Measurements from ENCODE around the gene ADAMTSL1.

The ADAMTSL1 gene

DNA sequence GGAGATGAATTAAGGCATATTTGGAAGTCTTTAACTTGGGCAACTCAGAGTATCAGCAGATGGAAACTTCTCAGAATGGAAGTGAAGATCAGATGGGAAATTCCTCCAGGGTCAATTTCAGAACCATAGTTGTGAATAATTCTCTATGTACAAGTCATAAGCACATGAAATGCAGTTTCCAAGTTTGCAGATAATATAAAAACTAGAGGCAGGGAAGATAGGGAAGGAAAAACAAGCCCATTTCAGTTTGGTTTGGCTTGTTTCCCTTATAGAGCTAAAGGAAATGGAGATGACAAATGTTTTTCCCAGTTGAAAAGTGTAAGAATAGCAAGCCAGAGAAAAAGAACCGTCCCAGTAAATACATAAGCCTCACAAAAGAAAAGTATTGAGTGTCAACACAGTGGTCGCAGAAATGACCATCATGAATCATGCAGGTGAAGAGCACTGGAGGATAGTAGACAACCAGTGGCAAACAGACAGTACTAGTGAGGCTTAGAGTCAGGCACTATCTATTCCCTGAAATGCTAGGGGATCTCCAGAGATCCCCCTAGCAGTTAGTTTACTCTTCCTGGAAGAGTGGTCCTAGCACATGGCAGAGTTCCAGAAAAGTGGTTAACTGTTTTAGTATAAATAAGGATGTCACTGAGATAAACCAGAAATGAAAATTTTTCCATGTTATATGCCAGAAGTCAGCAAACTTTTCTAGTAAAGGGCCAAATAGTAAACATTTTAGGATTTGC lies 313.1 kb downstream of the ADAMTSL1 start:
- H3K4me3 ChIP-seq (ENCODE audit: low read length): no peak overlapping the region
- TF ChIP-seq, protein P1, sequence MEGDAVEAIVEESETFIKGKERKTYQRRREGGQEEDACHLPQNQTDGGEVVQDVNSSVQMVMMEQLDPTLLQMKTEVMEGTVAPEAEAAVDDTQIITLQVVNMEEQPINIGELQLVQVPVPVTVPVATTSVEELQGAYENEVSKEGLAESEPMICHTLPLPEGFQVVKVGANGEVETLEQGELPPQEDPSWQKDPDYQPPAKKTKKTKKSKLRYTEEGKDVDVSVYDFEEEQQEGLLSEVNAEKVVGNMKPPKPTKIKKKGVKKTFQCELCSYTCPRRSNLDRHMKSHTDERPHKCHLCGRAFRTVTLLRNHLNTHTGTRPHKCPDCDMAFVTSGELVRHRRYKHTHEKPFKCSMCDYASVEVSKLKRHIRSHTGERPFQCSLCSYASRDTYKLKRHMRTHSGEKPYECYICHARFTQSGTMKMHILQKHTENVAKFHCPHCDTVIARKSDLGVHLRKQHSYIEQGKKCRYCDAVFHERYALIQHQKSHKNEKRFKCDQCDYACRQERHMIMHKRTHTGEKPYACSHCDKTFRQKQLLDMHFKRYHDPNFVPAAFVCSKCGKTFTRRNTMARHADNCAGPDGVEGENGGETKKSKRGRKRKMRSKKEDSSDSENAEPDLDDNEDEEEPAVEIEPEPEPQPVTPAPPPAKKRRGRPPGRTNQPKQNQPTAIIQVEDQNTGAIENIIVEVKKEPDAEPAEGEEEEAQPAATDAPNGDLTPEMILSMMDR (conservative IDR thresholded peaks at IDR 0.05; ENCODE audit: low read length): no peak
- peak; percentile 43 for DNase-seq (ENCODE audit: low read depth)

DNA sequence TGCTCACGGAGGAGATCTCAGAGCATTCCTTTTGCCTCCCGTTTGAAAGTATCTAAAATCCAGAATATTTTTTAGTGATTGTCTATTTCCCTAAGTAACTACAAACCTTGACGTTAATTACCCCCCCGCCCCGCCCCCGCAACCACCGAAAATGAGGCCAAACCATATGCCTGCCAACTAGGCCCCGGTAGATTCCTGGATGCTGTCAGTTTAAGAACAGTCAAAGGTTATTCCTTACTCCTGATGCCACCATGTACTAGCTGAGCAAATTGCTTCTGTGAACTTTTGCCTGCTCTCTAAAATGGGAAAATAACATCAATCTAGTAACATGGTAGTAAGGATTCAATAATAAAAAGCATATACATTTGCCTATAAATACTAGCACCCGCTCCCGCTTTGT lies 314.3 kb downstream of the ADAMTSL1 start:
- TF ChIP-seq, protein P1 (conservative IDR thresholded peaks at IDR 0.05; ENCODE audit: low read length): no peak
- no peak overlapping the region for H3K4me3 ChIP-seq (ENCODE audit: low read length)
- DNase-seq (ENCODE audit: low read depth): no peak

- TF ChIP-seq, protein P1 (conservative IDR thresholded peaks at IDR 0.05; ENCODE audit: low read length): 0 out of 2 replicates have a peak, but pooled peaks have one; percentile 8
- no peak for DNase-seq (ENCODE audit: low read depth)
- H3K4me3 ChIP-seq (ENCODE audit: low read length): no peak overlapping the region
These were observed 317.1 kb downstream of the ADAMTSL1 start for GRCh38 chr9:18791074-18791473.

DNA sequence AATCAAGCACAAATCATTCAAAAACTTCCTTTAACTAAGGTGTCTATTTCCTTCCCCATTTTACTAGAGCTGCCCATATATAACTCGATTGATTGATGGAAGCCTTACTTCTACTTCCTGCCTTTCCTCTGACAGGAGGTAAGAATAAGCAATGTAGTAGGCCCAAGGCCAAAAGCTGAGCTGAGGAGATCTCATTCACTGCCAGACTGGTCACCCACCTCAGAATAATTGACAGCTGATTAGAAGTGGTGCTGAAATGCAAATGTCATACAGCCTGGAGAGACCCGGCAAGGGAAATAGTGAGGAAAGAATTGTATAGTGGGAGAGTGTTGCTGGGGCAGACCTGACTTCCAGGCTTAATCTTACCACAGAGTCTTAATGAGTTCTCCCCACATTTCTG lies 319.2 kb downstream of the ADAMTSL1 start:
- no peak overlapping the region for H3K4me3 ChIP-seq (ENCODE audit: low read length)

DNA sequence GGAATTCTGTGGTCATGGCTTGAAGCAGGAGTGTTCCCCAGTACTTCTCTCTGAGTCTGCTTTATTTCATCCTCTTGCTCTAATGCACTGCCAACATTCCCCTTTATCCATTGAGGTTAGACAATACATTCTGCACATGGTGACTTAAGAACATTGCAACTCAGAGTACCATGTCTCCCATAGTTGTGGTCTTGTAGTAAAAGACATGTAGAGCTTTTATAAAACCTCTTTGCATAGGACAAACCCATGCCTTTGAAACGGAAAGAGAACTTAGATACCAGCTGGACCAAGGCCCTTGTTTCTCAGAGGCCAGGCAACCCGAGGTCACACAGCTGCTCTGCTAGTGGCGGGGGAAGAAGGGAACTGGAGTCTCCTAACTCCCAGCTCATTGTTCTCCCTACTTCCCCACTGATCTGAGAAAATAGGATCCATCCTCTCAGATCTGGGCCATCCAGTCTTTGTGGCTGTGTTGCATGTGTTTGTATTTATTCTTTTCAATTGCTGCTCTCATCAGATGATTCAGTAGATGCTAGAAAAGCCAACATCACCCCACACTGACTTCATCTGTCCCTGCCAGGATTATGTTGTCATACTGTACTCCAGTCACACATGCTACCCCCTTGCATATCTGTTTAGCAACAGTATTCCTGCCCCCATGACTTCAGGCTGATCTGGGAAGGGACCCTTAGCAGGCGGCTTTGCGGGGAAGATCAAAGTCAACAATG lies 322.2 kb downstream of the ADAMTSL1 start:
- TF ChIP-seq, protein P1 (conservative IDR thresholded peaks at IDR 0.05; ENCODE audit: low read length): no peak
- DNase-seq (ENCODE audit: low read depth): peak; percentile 99

More for the DNA sequence above, 319.2 kb downstream of the ADAMTSL1 start:
- TF ChIP-seq, protein P1 (conservative IDR thresholded peaks at IDR 0.05; ENCODE audit: low read length): no peak
- no peak for DNase-seq (ENCODE audit: low read depth)

DNA sequence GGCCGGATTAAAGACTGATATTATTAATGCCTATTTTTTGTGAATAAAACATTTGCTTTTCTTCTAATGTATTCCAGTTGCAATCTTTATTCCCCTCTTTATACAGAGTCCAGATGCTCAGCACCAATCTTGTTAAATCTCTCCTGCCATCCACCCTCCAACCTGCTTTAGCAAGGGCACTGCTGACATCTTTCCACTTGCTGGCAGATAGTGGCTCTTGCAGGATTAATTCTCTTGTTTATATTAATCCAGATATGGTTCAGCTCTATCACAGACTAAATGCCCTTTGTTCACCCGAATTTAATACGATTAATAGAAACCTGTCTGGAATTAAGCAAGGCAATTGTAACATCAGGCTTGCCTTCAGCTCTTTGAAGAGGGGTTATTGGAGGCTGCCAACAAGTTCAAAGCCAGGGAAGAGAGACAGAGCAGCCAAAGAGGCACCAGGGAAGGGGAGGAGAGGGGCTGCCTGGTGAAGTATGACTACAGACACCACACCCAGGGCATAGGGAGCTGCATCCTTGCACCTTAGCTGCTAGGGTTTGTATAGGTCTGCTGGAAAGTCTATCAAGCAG lies 322.8 kb downstream of the ADAMTSL1 start:
- DNase-seq (ENCODE audit: low read depth): no peak
- H3K4me3 ChIP-seq (ENCODE audit: low read length): no peak overlapping the region
- TF ChIP-seq, protein P1 (conservative IDR thresholded peaks at IDR 0.05; ENCODE audit: low read length): no peak

More for the DNA sequence above, 322.2 kb downstream of the ADAMTSL1 start:
- no peak overlapping the region for H3K4me3 ChIP-seq (ENCODE audit: low read length)
